Mucosa of descending colon (tissue), 3 donors: ENCODE results near the gene SSTR5. TPM values are rescaled to one million over a fixed set of nuclear protein-coding genes. Genes with fewer than 3 reads are reported as not detected.
"Not testable (repeated sequence)": the region's sequence is repeated elsewhere in the genome, so short reads cannot be mapped to it uniquely, and the experiment has no call there.

ENCODE experiments used
- ATAC-seq: fragments of 200-7000 bp; cut with Tn5 transposase; one replicate; pipeline ENCODE4 v1.9.1; 2020; ENCODE audit warnings: mild to moderate bottlenecking, moderate library complexity
- DNase-seq, 3 donors: peaks; one replicate each; pipeline ENCODE4 v3.0.0-alpha.2; 2020
- H3K36me3 ChIP-seq: fragments of 200-600 bp; one replicate; pipeline ENCODE4 v1.8.0; 2021; ENCODE audit warnings: low read depth, mild to moderate bottlenecking
- H3K4me1 ChIP-seq: fragments of 200-600 bp; one replicate; pipeline ENCODE4 v1.8.0; 2021; ENCODE audit warnings: low read depth, mild to moderate bottlenecking
- H3K4me3 ChIP-seq: fragments of 200-600 bp; one replicate; pipeline ENCODE4 v1.8.0; 2021; ENCODE audit warnings: mild to moderate bottlenecking
- H3K9me3 ChIP-seq: fragments of 200-600 bp; one replicate; pipeline ENCODE4 v1.8.0; 2021; ENCODE audit warnings: mild to moderate bottlenecking
- intact Hi-C, 2 donors: fragments of 100-400 bp; cut with DNase I in 1 of 2; cut with micrococcal nuclease in 1 of 2; formaldehyde crosslinking; loops; one replicate each; pipeline versions ENCODE4 v1.11.0 to v1.11.1; 2022; cut with DNase I, micrococcal nuclease
- total RNA-seq, 3 donors: library from RNA; stranded (reverse); fragmentation: NEBNext Ultra II Directional in 2 of 3; extraction: Animal tissue kit (Norgen Biotek cat#: 25700) in 2 of 3; gene quantifications; one replicate each; pipeline versions ENCODE4 v1.2.1 to v1.2.4, GENCODE V29; 2021 to 2023
- TF ChIP-seq, protein P1 (sequence below): fragments of 200-600 bp; IDR thresholded peaks from one replicate; pipeline ENCODE4 v1.8.0; 2022; ENCODE audit warnings: antibody characterized with exemption, mild to moderate bottlenecking
- donor health status: DM: no; HTN: no; CAD: no; lungs with moderate emphysema.
- donor health status: DM: no; HTN: no; CAD: no.
- donor health status: DM: no; HTN: yes; CAD: no.

The SSTR5 gene
- total RNA-seq, 3 donors from 2014 or later = not detected

DNA sequence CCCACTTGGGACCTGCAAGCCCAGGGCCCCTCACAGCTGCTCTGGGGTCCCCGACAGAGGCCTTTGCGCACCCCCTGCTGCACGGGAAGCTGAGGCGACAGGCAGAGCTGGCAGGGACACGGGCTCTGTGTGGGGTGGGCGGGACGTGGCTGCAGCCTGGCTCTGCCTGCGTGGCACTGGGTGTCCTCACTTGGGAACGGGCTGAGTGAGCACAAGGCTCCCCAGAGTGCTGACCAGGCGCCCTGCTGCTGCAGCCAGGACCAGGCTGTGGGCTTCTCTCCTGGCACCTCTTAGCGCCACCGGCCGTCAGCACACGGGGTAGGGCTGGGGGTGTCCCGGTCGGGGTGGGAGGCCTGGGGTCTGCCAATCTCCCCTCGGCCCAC lies 16.9 kb downstream of the SSTR5 start:
- ATAC-seq = no peak
- Histone ChIP-seq H3K4me1 (peaks cover 23% of the 10 kb centered on the region), H3K36me3 (no peaks in the 10 kb centered on the region), H3K9me3 (peaks cover 16% of the 10 kb centered on the region), H3K4me3 (no peak overlapping the region)
- TF ChIP-seq, protein P1, sequence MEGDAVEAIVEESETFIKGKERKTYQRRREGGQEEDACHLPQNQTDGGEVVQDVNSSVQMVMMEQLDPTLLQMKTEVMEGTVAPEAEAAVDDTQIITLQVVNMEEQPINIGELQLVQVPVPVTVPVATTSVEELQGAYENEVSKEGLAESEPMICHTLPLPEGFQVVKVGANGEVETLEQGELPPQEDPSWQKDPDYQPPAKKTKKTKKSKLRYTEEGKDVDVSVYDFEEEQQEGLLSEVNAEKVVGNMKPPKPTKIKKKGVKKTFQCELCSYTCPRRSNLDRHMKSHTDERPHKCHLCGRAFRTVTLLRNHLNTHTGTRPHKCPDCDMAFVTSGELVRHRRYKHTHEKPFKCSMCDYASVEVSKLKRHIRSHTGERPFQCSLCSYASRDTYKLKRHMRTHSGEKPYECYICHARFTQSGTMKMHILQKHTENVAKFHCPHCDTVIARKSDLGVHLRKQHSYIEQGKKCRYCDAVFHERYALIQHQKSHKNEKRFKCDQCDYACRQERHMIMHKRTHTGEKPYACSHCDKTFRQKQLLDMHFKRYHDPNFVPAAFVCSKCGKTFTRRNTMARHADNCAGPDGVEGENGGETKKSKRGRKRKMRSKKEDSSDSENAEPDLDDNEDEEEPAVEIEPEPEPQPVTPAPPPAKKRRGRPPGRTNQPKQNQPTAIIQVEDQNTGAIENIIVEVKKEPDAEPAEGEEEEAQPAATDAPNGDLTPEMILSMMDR = no peak
- no peak for DNase-seq
- intact Hi-C loops = no loop called here

GRCh38 chr16:1089822-1090619 lies 17.5 kb downstream of the SSTR5 start:
- Histone ChIP-seq H3K4me1 (peaks cover 23% of the 10 kb centered on the region), H3K4me3 (no peak overlapping the region), H3K9me3 (peaks cover 10% of the 10 kb centered on the region), H3K36me3 (no peaks in the 10 kb centered on the region)
- intact Hi-C loops = no loop called here
- ATAC-seq (peak; percentile 97), DNase-seq (peak; percentile 93 to 96 (median 94))
- TF ChIP-seq, protein P1 = peak; percentile 34

DNA sequence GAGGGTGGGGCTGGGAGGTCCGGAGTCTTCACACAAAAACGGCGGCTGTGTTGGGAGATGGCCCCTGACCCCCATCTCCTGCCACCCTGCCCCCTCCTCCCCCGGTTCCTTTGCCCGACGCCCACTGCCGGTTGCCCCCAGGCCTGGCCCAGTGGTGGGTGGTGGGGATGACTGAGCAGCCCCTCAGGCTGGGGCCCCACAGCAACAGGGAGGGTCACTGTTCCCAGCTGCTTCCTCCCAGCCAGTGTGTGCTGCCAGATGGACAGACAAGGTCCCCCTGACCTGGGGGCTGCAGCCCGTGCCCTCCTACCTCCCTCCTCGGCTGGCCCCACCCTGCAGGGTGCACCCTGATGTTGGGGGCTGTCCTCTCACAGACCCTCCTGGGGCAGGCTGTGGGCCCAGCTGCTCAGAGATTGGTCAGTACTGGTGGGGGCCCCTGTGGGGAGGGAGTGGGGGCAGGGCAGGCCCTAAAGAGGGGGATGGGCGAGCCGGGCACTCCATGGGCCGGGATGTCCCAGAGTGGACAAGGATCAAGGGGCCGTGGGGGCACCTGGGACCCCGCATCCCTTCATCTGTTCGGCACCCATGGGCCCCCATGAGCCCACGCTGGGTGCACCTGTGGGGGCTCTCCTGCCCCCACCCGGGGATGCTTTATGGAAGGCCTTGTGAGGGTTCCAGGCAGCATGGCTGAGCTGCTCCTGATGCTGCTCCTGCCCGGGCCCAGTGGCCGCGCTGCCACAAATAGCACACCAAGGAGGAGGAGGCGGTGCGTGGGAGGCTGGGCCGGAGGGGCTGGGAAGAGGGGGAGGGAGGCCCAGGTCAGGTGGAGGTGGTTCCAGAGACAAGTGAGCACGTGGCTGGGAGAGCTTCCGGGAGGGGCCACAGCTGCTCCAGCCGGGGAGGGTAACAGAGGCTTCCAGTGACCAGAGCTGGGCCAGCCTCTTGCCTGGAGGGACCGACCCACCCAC lies 18.4 kb downstream of the SSTR5 start:
- peaks cover 23% of the 10 kb centered on the region for H3K4me1 ChIP-seq
- ATAC-seq = no peak
- intact Hi-C loops = no loop called here
- peaks cover under 1% of the 10 kb centered on the region for H3K9me3 ChIP-seq
- no peak overlapping the region for H3K4me3 ChIP-seq
- no peaks in the 10 kb centered on the region for H3K36me3 ChIP-seq
- no peak for DNase-seq
- TF ChIP-seq, protein P1 = no peak

DNA sequence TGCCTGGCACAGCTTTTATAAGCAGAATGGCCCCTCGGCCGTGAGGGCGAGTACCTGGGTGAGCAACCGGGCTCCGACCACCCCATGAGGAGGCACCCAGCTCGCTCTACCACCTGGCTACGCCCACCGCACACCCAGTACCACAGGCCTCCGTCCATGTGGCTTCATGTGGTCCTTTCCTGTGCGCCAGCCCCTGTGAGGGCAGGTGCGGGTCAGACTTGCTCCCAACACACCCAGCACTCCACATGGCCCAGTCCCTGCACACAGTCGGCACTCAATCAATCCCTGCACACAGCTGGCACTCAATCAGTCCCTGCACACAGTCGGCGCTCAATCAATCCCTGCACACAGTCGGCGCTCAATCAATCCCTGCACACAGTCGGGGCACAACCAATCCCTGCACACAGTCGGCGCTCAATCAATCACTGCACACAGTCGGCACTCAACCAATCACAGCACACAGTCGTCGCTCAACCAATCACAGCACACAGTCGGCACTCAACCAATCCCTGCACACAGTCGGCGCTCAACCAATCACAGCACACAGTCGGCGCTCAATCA lies 19.5 kb downstream of the SSTR5 start:
- ATAC-seq (no peak), DNase-seq (no peak)
- intact Hi-C loops = no loop called here
- TF ChIP-seq, protein P1 = no peak
- peaks cover 23% of the 10 kb centered on the region for H3K4me1 ChIP-seq
- H3K4me3 ChIP-seq = no peak overlapping the region
- no peaks in the 10 kb centered on the region for H3K36me3 ChIP-seq
- H3K9me3 ChIP-seq = no peaks in the 10 kb centered on the region

DNA sequence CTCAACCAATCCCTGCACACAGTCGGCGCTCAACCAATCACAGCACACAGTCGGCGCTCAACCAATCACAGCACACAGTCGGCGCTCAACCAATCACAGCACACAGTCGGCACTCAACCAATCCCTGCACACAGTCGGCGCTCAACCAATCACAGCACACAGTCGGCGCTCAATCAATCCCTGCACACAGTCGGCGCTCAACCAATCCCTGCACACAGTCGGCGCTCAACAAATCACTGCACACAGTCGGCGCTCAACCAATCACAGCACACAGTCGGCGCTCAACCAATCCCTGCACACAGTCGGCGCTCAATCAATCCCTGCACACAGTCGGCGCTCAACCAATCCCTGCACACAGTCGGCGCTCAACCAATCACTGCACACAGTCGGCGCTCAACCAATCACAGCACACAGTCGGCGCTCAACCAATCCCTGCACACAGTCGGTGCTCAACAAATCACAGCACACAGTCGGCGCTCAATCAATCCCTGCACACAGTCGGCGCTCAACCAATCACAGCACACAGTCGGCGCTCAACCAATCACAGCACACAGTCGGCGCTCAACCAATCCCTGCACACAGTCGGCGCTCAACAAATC lies 20.2 kb downstream of the SSTR5 start:
- H3K4me1 ChIP-seq = peaks cover 23% of the 10 kb centered on the region
- DNase-seq, H3K9me3 ChIP-seq, H3K4me3 ChIP-seq, ATAC-seq, H3K36me3 ChIP-seq, intact Hi-C loops: not testable (repeated sequence)
